Epithelial cell of esophagus (primary cell): ENCODE results near the gene ARHGAP15.

ENCODE experiments used
- DNase-seq: peaks from one replicate; pipeline ENCODE4 v3.0.0; 2010; ENCODE audit warnings: low read depth
- H3K4me3 ChIP-seq: 2 replicates; pipeline ENCODE4 v1.5.1; 2011; ENCODE audit warnings: mild to moderate bottlenecking, low read length, control low read depth
- CTCF ChIP-seq: IDR thresholded peaks from 2 replicates; pipeline ENCODE4 v1.5.1; 2011; ENCODE audit warnings: low read depth, mild to moderate bottlenecking, low read length, control low read depth, inconsistent platforms; ENCODE audit not compliant: insufficient read depth; ENCODE audit errors: missing control alignments

ARHGAP15 gene

GRCh38 chr2:143718745-143719144 is 589.5 kb downstream of the ARHGAP15 start:
- DNase-seq, result no peak
- TF ChIP-seq CTCF, result no peak
- H3K4me3 ChIP-seq, result no peak overlapping the region

GRCh38 chr2:143719406-143719805 is 590.2 kb downstream of the ARHGAP15 start:
- no peak overlapping the region for H3K4me3 ChIP-seq
- DNase-seq, result no peak
- TF ChIP-seq CTCF, result no peak

GRCh38 chr2:143720095-143720664 is 591.0 kb downstream of the ARHGAP15 start:
- peak; percentile 17 for TF ChIP-seq CTCF
- no peak overlapping the region for H3K4me3 ChIP-seq
- DNase-seq, result no peak

- no peak for TF ChIP-seq CTCF
- no peak for DNase-seq
- H3K4me3 ChIP-seq, result no peak overlapping the region
Measured at GRCh38 chr2:143725400-143725799, 596.2 kb downstream of the ARHGAP15 start.

- DNase-seq, result no peak
- no peak overlapping the region for H3K4me3 ChIP-seq
- TF ChIP-seq CTCF, result no peak
Measured at GRCh38 chr2:143726151-143726845, 597.1 kb downstream of the ARHGAP15 start.

GRCh38 chr2:143728498-143728897 is 599.3 kb downstream of the ARHGAP15 start:
- no peak for TF ChIP-seq CTCF
- no peak overlapping the region for H3K4me3 ChIP-seq
- peak; percentile 78 for DNase-seq
